Uterus (tissue), 4 donors: Measurements from ENCODE around the gene MYO16. TPM values are rescaled to one million over a fixed set of nuclear protein-coding genes. Genes with fewer than 3 reads are reported as not detected.

Source experiments
- DNase-seq, 2 donors: peaks; one replicate each; pipeline ENCODE4 v3.0.0-alpha.2; 2019 to 2020
- H3K27ac ChIP-seq, 2 donors: fragments of 200-600 bp; sonication (generic); 1 replicate in 1 of 2; 2 replicates in 1 of 2; pipeline ENCODE4 v1.5.1; 2016 to 2018
- H3K27me3 ChIP-seq, 2 donors: fragments of 200-600 bp; sonication (generic); one replicate each; pipeline ENCODE4 v1.5.1; 2018 to 2019; ENCODE audit warnings: control low read depth in 1 of 2
- H3K36me3 ChIP-seq, 2 donors: fragments of 200-600 bp; sonication (generic); one replicate each; pipeline ENCODE4 v1.5.1; 2019; ENCODE audit warnings: control low read depth in 1 of 2
- H3K4me1 ChIP-seq, 2 donors: fragments of 200-600 bp; sonication (generic); one replicate each; pipeline ENCODE4 v1.5.1; 2018 to 2019; ENCODE audit warnings: control low read depth in 1 of 2
- H3K4me3 ChIP-seq, 2 donors: fragments of 200-600 bp; sonication (generic); 1 replicate in 1 of 2; 2 replicates in 1 of 2; pipeline ENCODE4 v1.5.1; 2018 to 2019; ENCODE audit warnings: mild to moderate bottlenecking in 1 of 2
- H3K9me3 ChIP-seq, 2 donors: fragments of 200-600 bp; sonication (generic); one replicate each; pipeline ENCODE4 v1.5.1; 2019; ENCODE audit warnings: control low read depth in 1 of 2
- CTCF ChIP-seq, 4 experiments: fragments of 200-600 bp in 2 of 4; fragments of 450-650 bp in 2 of 4; sonication (generic) in 2 of 4; IDR thresholded peaks; one replicate each; pipeline ENCODE4 v1.5.1; 2016 to 2019; ENCODE audit warnings: antibody characterized with exemption in 4 of 4, mild to moderate bottlenecking in 2 of 4, moderate library complexity in 1 of 4
- POLR2A ChIP-seq, 2 donors: fragments of 450-650 bp; IDR thresholded peaks; one replicate each; pipeline ENCODE4 v1.6.1; 2016; ENCODE audit warnings: antibody characterized with exemption in 2 of 2, mild to moderate bottlenecking in 1 of 2, moderate library complexity in 1 of 2
- intact Hi-C: fragments of 100-400 bp; cut with DNase I; formaldehyde crosslinking; loops from one replicate; pipeline ENCODE4 v1.15.1; 2023; ENCODE audit warnings: low total_unique reads
- total RNA-seq, 4 donors: library from RNA; depleted of rRNA in 3 of 4; stranded (reverse); fragments of >200 nt in 3 of 4; gene quantifications; one replicate each; pipeline versions ENCODE4 v1.1.0 to v1.2.4, GENCODE V29; 2014 to 2023
- donor health status: DM: yes; HTN: yes; CAD: no.

The MYO16 gene
- total RNA-seq, 4 donors from 2014 or later = 0.35 to 0.88 TPM; not detected in 2

- H3K9me3 ChIP-seq = no peaks in the 10 kb centered on the region
- DNase-seq = no peak
- H3K27ac ChIP-seq = no peak overlapping the region
- H3K27me3 ChIP-seq = no peaks in the 10 kb centered on the region
- intact Hi-C loops = no loop called here
- no peaks in the 10 kb centered on the region for H3K36me3 ChIP-seq
- TF ChIP-seq POLR2A (IDR thresholded peaks at IDR 0.05) (no peak), CTCF (IDR thresholded peaks at IDR 0.05) (no peak)
- H3K4me3 ChIP-seq = no peak overlapping the region
- no peaks in the 10 kb centered on the region for H3K4me1 ChIP-seq
Measured at GRCh38 chr13:109208522-109208921, 579.1 kb downstream of the MYO16 start.

GRCh38 chr13:109209526-109209925, 580.1 kb downstream of the MYO16 start:
- no peaks in the 10 kb centered on the region for H3K36me3 ChIP-seq
- DNase-seq = no peak
- H3K9me3 ChIP-seq = no peaks in the 10 kb centered on the region
- H3K4me1 ChIP-seq = no peaks in the 10 kb centered on the region
- no peak overlapping the region for H3K27ac ChIP-seq
- H3K4me3 ChIP-seq = no peak overlapping the region
- intact Hi-C loops = no loop called here
- no peak for TF ChIP-seq POLR2A (IDR thresholded peaks at IDR 0.05)
- no peak for TF ChIP-seq CTCF (IDR thresholded peaks at IDR 0.05)
- H3K27me3 ChIP-seq = no peaks in the 10 kb centered on the region

DNA sequence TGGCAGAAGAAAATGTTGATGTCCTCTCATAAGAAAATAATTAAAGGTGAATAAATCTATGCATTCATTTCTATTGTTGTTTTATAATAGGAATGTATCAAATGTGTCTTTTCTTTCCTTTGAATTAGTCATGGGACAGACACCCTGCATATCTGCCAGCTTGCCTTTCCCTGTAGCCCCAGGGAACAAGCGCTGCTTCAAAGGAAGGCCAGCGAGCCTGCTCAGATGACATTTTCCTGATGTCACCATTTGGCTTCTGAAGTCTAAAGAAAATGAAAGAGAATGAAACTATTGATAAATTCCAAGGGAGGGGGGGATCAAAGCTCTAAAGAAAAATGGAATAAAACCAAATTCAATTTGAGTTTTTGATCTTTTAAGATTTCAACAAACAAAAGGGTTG, 582.2 kb downstream of the MYO16 start:
- H3K36me3 ChIP-seq = no peaks in the 10 kb centered on the region
- H3K4me3 ChIP-seq = no peak overlapping the region
- no peaks in the 10 kb centered on the region for H3K9me3 ChIP-seq
- DNase-seq = no peak
- H3K27me3 ChIP-seq = no peaks in the 10 kb centered on the region
- intact Hi-C loops = no loop called here
- no peaks in the 10 kb centered on the region for H3K4me1 ChIP-seq
- TF ChIP-seq CTCF (IDR thresholded peaks at IDR 0.05) = no peak
- TF ChIP-seq POLR2A (IDR thresholded peaks at IDR 0.05) = no peak
- H3K27ac ChIP-seq = no peak overlapping the region

DNA sequence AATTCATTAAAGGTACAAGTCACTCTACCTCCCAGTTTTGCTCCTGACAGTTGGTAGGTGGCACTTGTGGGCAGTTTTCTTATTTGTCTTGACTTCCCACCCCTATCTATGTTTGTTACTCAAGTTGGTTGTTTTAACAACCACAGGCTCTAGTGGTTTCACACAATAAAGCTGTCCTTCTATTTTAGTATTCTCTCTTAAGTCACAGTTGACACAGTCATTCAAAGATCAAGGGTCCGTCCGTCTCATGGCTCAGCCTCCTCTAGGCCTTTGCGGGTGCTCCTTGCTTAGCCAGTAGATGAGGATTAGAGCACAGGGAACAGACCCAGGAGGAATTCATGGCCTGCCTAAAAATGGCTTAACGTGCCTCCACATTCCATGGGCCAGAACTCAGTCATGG, 583.2 kb downstream of the MYO16 start:
- H3K36me3 ChIP-seq = no peaks in the 10 kb centered on the region
- no peak for TF ChIP-seq POLR2A (IDR thresholded peaks at IDR 0.05)
- TF ChIP-seq CTCF (IDR thresholded peaks at IDR 0.05) = no peak
- intact Hi-C loops = no loop called here

GRCh38 chr13:109213714-109214113, 584.3 kb downstream of the MYO16 start:
- intact Hi-C loops = no loop called here
- Histone ChIP-seq H3K27me3 (no peaks in the 10 kb centered on the region), H3K4me1 (no peaks in the 10 kb centered on the region), H3K27ac (no peak overlapping the region), H3K36me3 (no peaks in the 10 kb centered on the region), H3K9me3 (no peaks in the 10 kb centered on the region), H3K4me3 (no peak overlapping the region)
- DNase-seq = no peak
- TF ChIP-seq POLR2A (IDR thresholded peaks at IDR 0.05) (no peak), CTCF (IDR thresholded peaks at IDR 0.05) (no peak)

More for the DNA sequence above, 583.2 kb downstream of the MYO16 start:
- H3K4me1 ChIP-seq = no peaks in the 10 kb centered on the region
- no peak overlapping the region for H3K27ac ChIP-seq
- no peak overlapping the region for H3K4me3 ChIP-seq
- no peaks in the 10 kb centered on the region for H3K27me3 ChIP-seq
- no peak for DNase-seq
- H3K9me3 ChIP-seq = no peaks in the 10 kb centered on the region
